Suprapubic skin (tissue), 4 donors: ENCODE data around the gene ENTPD7. TPM values are rescaled to one million over a fixed set of nuclear protein-coding genes. Genes with fewer than 3 reads are reported as not detected.

ENCODE experiments used
- DNase-seq, 2 donors: peaks; one replicate each; pipeline ENCODE4 v3.0.0-alpha.2; 2019; ENCODE audit warnings: low spot score in 2 of 2
- H3K27ac ChIP-seq: fragments of 200-600 bp; sonication (generic); one replicate; pipeline ENCODE4 v1.5.1; 2019
- H3K27me3 ChIP-seq: fragments of 200-600 bp; sonication (generic); one replicate; pipeline ENCODE4 v1.5.1; 2019
- H3K36me3 ChIP-seq: fragments of 200-600 bp; sonication (generic); one replicate; pipeline ENCODE4 v1.5.1; 2019
- H3K4me1 ChIP-seq: fragments of 200-600 bp; sonication (generic); one replicate; pipeline ENCODE4 v1.5.1; 2019
- H3K4me3 ChIP-seq: fragments of 200-600 bp; sonication (generic); one replicate; pipeline ENCODE4 v1.5.1; 2019; ENCODE audit warnings: mild to moderate bottlenecking
- H3K9me3 ChIP-seq: fragments of 200-600 bp; sonication (generic); one replicate; pipeline ENCODE4 v1.5.1; 2019
- CTCF ChIP-seq, 2 donors: fragments of 200-600 bp in 1 of 2; fragments of 450-650 bp in 1 of 2; sonication (generic) in 1 of 2; IDR thresholded peaks; one replicate each; pipeline ENCODE4 v1.5.1; 2016 to 2019; ENCODE audit warnings: antibody characterized with exemption in 2 of 2, mild to moderate bottlenecking in 1 of 2, moderate library complexity in 1 of 2
- EP300 ChIP-seq: sonication (generic); formaldehyde crosslinking; IDR thresholded peaks from one replicate; pipeline ENCODE4 v1.6.1; 2017; ENCODE audit warnings: antibody characterized with exemption
- POLR2A ChIP-seq, 2 donors: fragments of 450-650 bp; IDR thresholded peaks; one replicate each; pipeline ENCODE4 v1.6.1; 2017; ENCODE audit warnings: antibody characterized with exemption in 2 of 2, mild to moderate bottlenecking in 2 of 2, moderate library complexity in 2 of 2
- POLR2AphosphoS5 ChIP-seq, 3 donors: sonication (generic); formaldehyde crosslinking; IDR thresholded peaks; one replicate each; pipeline ENCODE4 v1.6.1; 2017; ENCODE audit warnings: antibody characterized with exemption in 3 of 3
- WGBS: methylation state at CpG from one replicate; pipeline ENCODE4 v1.1.5; 2018; 5-methylcytosine and 5-hydroxymethylcytosine counted together
- total RNA-seq, 4 donors: library from RNA; depleted of rRNA; stranded (reverse); fragments of >200 nt; gene quantifications; one replicate each; pipeline ENCODE4 v1.1.0, GENCODE V29; 2016

The ENTPD7 gene
- total RNA-seq, 4 donors from 2014 or later: 9.6 to 13.5 (median 10.0) TPM

- no peak overlapping the region for H3K4me3 ChIP-seq
- H3K27me3 ChIP-seq: no peaks in the 10 kb centered on the region
- H3K27ac ChIP-seq: no peak overlapping the region
- peaks cover 3% of the 10 kb centered on the region for H3K4me1 ChIP-seq
- no peaks in the 10 kb centered on the region for H3K36me3 ChIP-seq
- TF ChIP-seq CTCF (IDR thresholded peaks at IDR 0.05) (no peak), EP300 (no peak), POLR2A (IDR thresholded peaks at IDR 0.05) (no peak), POLR2AphosphoS5 (IDR thresholded peaks at IDR 0.05) (no peak)
- H3K9me3 ChIP-seq: no peaks in the 10 kb centered on the region
- 84% methylated on average over 3 of the region's 3 CpGs for WGBS
- no peak for DNase-seq
Observed at GRCh38 chr10:99631496-99631895, 27.8 kb upstream of the ENTPD7 start.

- Histone ChIP-seq H3K4me3 (no peak overlapping the region), H3K36me3 (no peaks in the 10 kb centered on the region), H3K9me3 (no peaks in the 10 kb centered on the region), H3K27me3 (no peaks in the 10 kb centered on the region), H3K27ac (no peak overlapping the region), H3K4me1 (peaks cover 3% of the 10 kb centered on the region)
- TF ChIP-seq POLR2A (IDR thresholded peaks at IDR 0.05) (no peak), CTCF (IDR thresholded peaks at IDR 0.05) (no peak), EP300 (no peak), POLR2AphosphoS5 (IDR thresholded peaks at IDR 0.05) (no peak)
- DNase-seq: no peak
Observed at GRCh38 chr10:99633832-99634231, 25.5 kb upstream of the ENTPD7 start.

GRCh38 chr10:99647601-99648151, 11.6 kb upstream of the ENTPD7 start:
- H3K36me3 ChIP-seq: no peaks in the 10 kb centered on the region
- DNase-seq: no peak
- H3K9me3 ChIP-seq: no peaks in the 10 kb centered on the region
- no peaks in the 10 kb centered on the region for H3K27me3 ChIP-seq
- no peak for TF ChIP-seq POLR2A (IDR thresholded peaks at IDR 0.05)
- no peak for TF ChIP-seq POLR2AphosphoS5 (IDR thresholded peaks at IDR 0.05)
- TF ChIP-seq EP300: no peak
- TF ChIP-seq CTCF (IDR thresholded peaks at IDR 0.05): no peak
- WGBS: 92% methylated on average over 2 of the region's 2 CpGs
- H3K4me3 ChIP-seq: no peak overlapping the region
- H3K27ac ChIP-seq: no peak overlapping the region
- no peaks in the 10 kb centered on the region for H3K4me1 ChIP-seq

GRCh38 chr10:99648717-99649116, 10.6 kb upstream of the ENTPD7 start:
- no peak overlapping the region for H3K4me3 ChIP-seq
- DNase-seq: no peak
- 0% methylated on average over 1 of the region's 1 CpG for WGBS
- no peaks in the 10 kb centered on the region for H3K9me3 ChIP-seq
- TF ChIP-seq POLR2AphosphoS5 (IDR thresholded peaks at IDR 0.05): no peak
- no peak for TF ChIP-seq CTCF (IDR thresholded peaks at IDR 0.05)
- H3K27me3 ChIP-seq: no peaks in the 10 kb centered on the region
- H3K36me3 ChIP-seq: no peaks in the 10 kb centered on the region
- no peak overlapping the region for H3K27ac ChIP-seq
- peaks cover 7% of the 10 kb centered on the region for H3K4me1 ChIP-seq

GRCh38 chr10:99652800-99653390, 6.4 kb upstream of the ENTPD7 start:
- no peak for DNase-seq
- Histone ChIP-seq H3K4me3 (no peak overlapping the region), H3K4me1 (peaks cover 30% of the 10 kb centered on the region), H3K9me3 (no peaks in the 10 kb centered on the region), H3K27me3 (no peaks in the 10 kb centered on the region), H3K36me3 (no peaks in the 10 kb centered on the region), H3K27ac (no peak overlapping the region)
- TF ChIP-seq POLR2AphosphoS5 (IDR thresholded peaks at IDR 0.05): no peak
- TF ChIP-seq POLR2A (IDR thresholded peaks at IDR 0.05): no peak
- TF ChIP-seq CTCF (IDR thresholded peaks at IDR 0.05): no peak
- no peak for TF ChIP-seq EP300
- 83% methylated on average over 4 of the region's 4 CpGs for WGBS
